GM12892 (cell line): ENCODE measurements around the gene MARCHF10.

Experiments used
- DNase-seq: peaks from one replicate; pipeline ENCODE4 v3.0.0; 2011; ENCODE audit not compliant: insufficient read length
- FAIRE-seq: peaks from 2 replicates; lab custom pipeline; 2011; peaks lifted over from hg19 to GRCh38; lab: Jason Lieb, UNC
- POLR2A ChIP-seq: IDR thresholded peaks from 2 replicates; pipeline ENCODE4 v1.6.1; 2011; ENCODE audit warnings: low read depth, low read length, control low read depth
- POLR2AphosphoS5 ChIP-seq: IDR thresholded peaks from 2 replicates; pipeline ENCODE4 v1.6.1; 2011; ENCODE audit warnings: low read depth, low read length, control low read depth
- TAF1 ChIP-seq: IDR thresholded peaks from 2 replicates; pipeline ENCODE4 v1.6.1; 2011; ENCODE audit warnings: low read depth, mild to moderate bottlenecking, control low read depth, low read length, borderline replicate concordance

The MARCHF10 gene

GRCh38 chr17:62670202-62670821 lies 137.8 kb downstream of the MARCHF10 start:
- no peak for FAIRE-seq
- TF ChIP-seq TAF1 (no peak), POLR2AphosphoS5 (no peak), POLR2A (no peak)
- no peak for DNase-seq

GRCh38 chr17:62668091-62668804 lies 139.9 kb downstream of the MARCHF10 start:
- DNase-seq (no peak), FAIRE-seq (no peak)
- no peak for TF ChIP-seq POLR2AphosphoS5
- TF ChIP-seq POLR2A, result no peak
- no peak for TF ChIP-seq TAF1

- no peak for FAIRE-seq
- TF ChIP-seq TAF1, result no peak
- DNase-seq, result no peak
Observed at GRCh38 chr17:62666801-62667591, 141.1 kb downstream of the MARCHF10 start.

GRCh38 chr17:62666061-62666800 lies 141.9 kb downstream of the MARCHF10 start:
- FAIRE-seq, result no peak
- no peak for DNase-seq
- no peak for TF ChIP-seq TAF1
- TF ChIP-seq POLR2AphosphoS5, result no peak
- no peak for TF ChIP-seq POLR2A

GRCh38 chr17:62665599-62665998 lies 142.5 kb downstream of the MARCHF10 start:
- no peak for TF ChIP-seq TAF1
- TF ChIP-seq POLR2A, result no peak
- TF ChIP-seq POLR2AphosphoS5, result no peak
- DNase-seq (no peak), FAIRE-seq (no peak)

GRCh38 chr17:62664336-62665120 lies 143.6 kb downstream of the MARCHF10 start:
- FAIRE-seq (no peak), DNase-seq (no peak)
- TF ChIP-seq TAF1 (no peak), POLR2AphosphoS5 (no peak), POLR2A (no peak)

- DNase-seq (no peak), FAIRE-seq (no peak)
- TF ChIP-seq TAF1 (no peak), POLR2AphosphoS5 (no peak), POLR2A (no peak)
Observed at GRCh38 chr17:62663304-62663703, 144.8 kb downstream of the MARCHF10 start.

GRCh38 chr17:62662855-62663254 lies 145.3 kb downstream of the MARCHF10 start:
- FAIRE-seq (no peak), DNase-seq (no peak)
- TF ChIP-seq TAF1 (no peak), POLR2A (no peak), POLR2AphosphoS5 (no peak)

- no peak for DNase-seq
- FAIRE-seq, result no peak
- TF ChIP-seq POLR2AphosphoS5, result no peak
Observed at GRCh38 chr17:62661337-62661736, 146.8 kb downstream of the MARCHF10 start.

- no peak for TF ChIP-seq POLR2A
- no peak for TF ChIP-seq POLR2AphosphoS5
- no peak for TF ChIP-seq TAF1
- DNase-seq (no peak), FAIRE-seq (no peak)
Observed at GRCh38 chr17:62660629-62661118, 147.4 kb downstream of the MARCHF10 start.
